ENCODE data around the gene NEBL. TPM values are rescaled to one million over a fixed set of nuclear protein-coding genes. Genes with fewer than 3 reads are reported as not detected.

The NEBL gene
- total RNA-seq, 4 donors from 2014 or later, result 52.0 to 100 (median 62.3) TPM

- WGBS, 2 donors, result 73 to 95% methylated on average over 4 of the region's 4 CpGs
- no peak overlapping the region for H3K4me3 ChIP-seq (ENCODE audit: low read depth, poor library complexity, severe bottlenecking)
- no peak for DNase-seq (ENCODE audit: low spot score in 2 of 2)
- intact Hi-C loops (cut with DNase I; ENCODE audit: low total_unique reads), result no loop called here
- TF ChIP-seq POLR2A (IDR thresholded peaks at IDR 0.05), result no peak
- TF ChIP-seq, protein P1, sequence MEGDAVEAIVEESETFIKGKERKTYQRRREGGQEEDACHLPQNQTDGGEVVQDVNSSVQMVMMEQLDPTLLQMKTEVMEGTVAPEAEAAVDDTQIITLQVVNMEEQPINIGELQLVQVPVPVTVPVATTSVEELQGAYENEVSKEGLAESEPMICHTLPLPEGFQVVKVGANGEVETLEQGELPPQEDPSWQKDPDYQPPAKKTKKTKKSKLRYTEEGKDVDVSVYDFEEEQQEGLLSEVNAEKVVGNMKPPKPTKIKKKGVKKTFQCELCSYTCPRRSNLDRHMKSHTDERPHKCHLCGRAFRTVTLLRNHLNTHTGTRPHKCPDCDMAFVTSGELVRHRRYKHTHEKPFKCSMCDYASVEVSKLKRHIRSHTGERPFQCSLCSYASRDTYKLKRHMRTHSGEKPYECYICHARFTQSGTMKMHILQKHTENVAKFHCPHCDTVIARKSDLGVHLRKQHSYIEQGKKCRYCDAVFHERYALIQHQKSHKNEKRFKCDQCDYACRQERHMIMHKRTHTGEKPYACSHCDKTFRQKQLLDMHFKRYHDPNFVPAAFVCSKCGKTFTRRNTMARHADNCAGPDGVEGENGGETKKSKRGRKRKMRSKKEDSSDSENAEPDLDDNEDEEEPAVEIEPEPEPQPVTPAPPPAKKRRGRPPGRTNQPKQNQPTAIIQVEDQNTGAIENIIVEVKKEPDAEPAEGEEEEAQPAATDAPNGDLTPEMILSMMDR (IDR thresholded peaks at IDR 0.05), result no peak
Observed at GRCh38 chr10:20797290-20797689, 99.8 kb downstream of the NEBL start.

- H3K4me3 ChIP-seq (ENCODE audit: low read depth, poor library complexity, severe bottlenecking), result no peak overlapping the region
- WGBS, 2 donors, result 86 to 91% methylated on average over 4 of the region's 4 CpGs
Observed at GRCh38 chr10:20795391-20795790, 101.7 kb downstream of the NEBL start.

DNA sequence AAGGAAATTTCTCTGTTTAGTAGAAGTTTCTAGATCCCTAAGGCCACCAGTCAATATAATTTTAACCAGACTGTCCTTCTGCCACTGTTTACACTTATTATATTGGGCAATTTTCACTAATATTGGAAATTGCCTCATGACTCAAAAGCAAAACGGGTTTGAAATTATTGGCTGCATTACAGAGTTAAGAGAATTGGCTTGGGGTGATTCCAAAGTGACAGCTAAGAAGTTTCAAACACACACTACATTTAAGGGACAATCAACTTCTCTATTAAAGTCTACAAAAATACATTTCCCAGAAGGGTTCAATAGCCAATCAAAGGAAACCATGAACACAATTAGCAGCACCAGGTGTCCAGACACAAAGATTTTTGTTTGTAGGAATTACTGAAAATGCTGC lies 111.9 kb downstream of the NEBL start:
- TF ChIP-seq POLR2A (IDR thresholded peaks at IDR 0.05), result no peak
- TF ChIP-seq, protein P1 (IDR thresholded peaks at IDR 0.05), result no peak
- 26 to 27% methylated on average over 1 of the region's 1 CpG for WGBS, 2 donors
- no peak overlapping the region for H3K4me3 ChIP-seq (ENCODE audit: low read depth, poor library complexity, severe bottlenecking)
- intact Hi-C loops (cut with DNase I; ENCODE audit: low total_unique reads), result no loop called here
- no peak for DNase-seq (ENCODE audit: low spot score in 2 of 2)

More at GRCh38 chr10:20795391-20795790, 101.7 kb downstream of the NEBL start:
- TF ChIP-seq POLR2A (IDR thresholded peaks at IDR 0.05), result no peak
- TF ChIP-seq, protein P1 (IDR thresholded peaks at IDR 0.05), result no peak
- DNase-seq (ENCODE audit: low spot score in 2 of 2), result no peak
- intact Hi-C loops (cut with DNase I; ENCODE audit: low total_unique reads), result no loop called here

GRCh38 chr10:20778008-20778757 lies 118.9 kb downstream of the NEBL start:
- intact Hi-C loops (cut with DNase I; ENCODE audit: low total_unique reads), result no loop called here
- H3K4me3 ChIP-seq (ENCODE audit: low read depth, poor library complexity, severe bottlenecking), result no peak overlapping the region
- TF ChIP-seq, protein P1 (IDR thresholded peaks at IDR 0.05), result no peak
- no peak for TF ChIP-seq POLR2A (IDR thresholded peaks at IDR 0.05)
- DNase-seq (ENCODE audit: low spot score in 2 of 2), result no peak
- 81 to 94% methylated on average over 7 of the region's 7 CpGs for WGBS, 2 donors

DNA sequence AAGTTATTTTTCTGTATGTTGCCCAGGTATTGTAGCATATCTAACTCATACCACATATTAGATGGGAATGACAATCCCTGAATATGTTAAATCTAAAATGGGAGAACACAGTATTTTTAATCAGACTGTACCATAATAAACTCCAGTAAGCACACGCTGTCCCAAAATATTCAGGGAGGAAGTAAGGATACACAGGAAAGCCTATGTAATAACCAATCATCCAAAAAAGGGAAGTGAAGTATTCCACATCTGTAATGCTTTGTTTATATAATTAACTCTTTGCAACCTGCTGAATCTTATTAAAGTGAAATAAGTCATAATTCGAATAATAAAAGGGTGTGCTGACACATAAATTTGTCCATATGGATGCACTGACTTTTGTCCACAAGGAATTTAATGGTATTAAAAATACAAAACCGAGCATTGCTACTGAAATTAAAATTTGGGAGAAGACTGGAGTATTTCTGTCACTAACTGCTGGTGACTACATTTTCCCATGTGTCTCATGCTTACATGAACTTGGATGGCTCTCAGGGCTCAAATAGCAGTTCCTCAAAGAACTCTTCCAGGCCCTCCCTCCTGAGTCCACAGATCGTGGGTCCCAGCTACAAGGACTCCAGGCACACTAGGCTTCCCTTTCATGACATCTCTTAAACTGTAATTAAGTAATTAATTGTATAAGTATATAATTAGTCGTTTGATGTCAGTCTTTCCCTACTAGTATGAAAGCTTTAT lies 120.6 kb downstream of the NEBL start:
- DNase-seq (ENCODE audit: low spot score in 2 of 2), result no peak
- no peak overlapping the region for H3K4me3 ChIP-seq (ENCODE audit: low read depth, poor library complexity, severe bottlenecking)
- TF ChIP-seq, protein P1 (IDR thresholded peaks at IDR 0.05), result no peak
- intact Hi-C loops (cut with DNase I; ENCODE audit: low total_unique reads), result no loop called here
- WGBS, 2 donors, result 58 to 63% methylated on average over 5 of the region's 5 CpGs
